ENCODE data around the gene MAMDC2.

The MAMDC2 gene

GRCh38 chr9:70261131-70261870 lies 217.7 kb downstream of the MAMDC2 start:
- DNase-seq (ENCODE audit: low read depth in 2 of 2): no peak

GRCh38 chr9:70262366-70262765 lies 218.7 kb downstream of the MAMDC2 start:
- DNase-seq (ENCODE audit: low read depth in 2 of 2): no peak

GRCh38 chr9:70262948-70263347 lies 219.3 kb downstream of the MAMDC2 start:
- DNase-seq (ENCODE audit: low read depth in 2 of 2): no peak

- no peak for DNase-seq (ENCODE audit: low read depth in 2 of 2)
These were observed 219.8 kb downstream of the MAMDC2 start for GRCh38 chr9:70263421-70263820.
